Ureter (tissue), 1 donor: ENCODE results near the gene LMX1B. TPM values are rescaled to one million over a fixed set of nuclear protein-coding genes. Genes with fewer than 3 reads are reported as not detected.

Source experiments
- total RNA-seq: library from RNA; stranded (reverse); gene quantifications from one replicate; pipeline ENCODE4 v1.2.4, GENCODE V29; 2023
- donor health status: DM: yes; HTN: yes; CAD: no.

LMX1B gene
- total RNA-seq, 1 donor from 2014 or later: not detected

Other genes with a start within 250 kb of the LMX1B start
- gene ZBTB43, start 191.1 kb downstream of the LMX1B start, total RNA-seq: 22.0 TPM
- 10.1 TPM for gene ZBTB34, start 246.7 kb downstream of the LMX1B start, total RNA-seq